ENCODE measurements around the gene DNAI1. TPM values are rescaled to one million over a fixed set of nuclear protein-coding genes. Genes with fewer than 3 reads are reported as not detected.

DNAI1 gene
- not detected in 2 replicates for total RNA-seq

DNA sequence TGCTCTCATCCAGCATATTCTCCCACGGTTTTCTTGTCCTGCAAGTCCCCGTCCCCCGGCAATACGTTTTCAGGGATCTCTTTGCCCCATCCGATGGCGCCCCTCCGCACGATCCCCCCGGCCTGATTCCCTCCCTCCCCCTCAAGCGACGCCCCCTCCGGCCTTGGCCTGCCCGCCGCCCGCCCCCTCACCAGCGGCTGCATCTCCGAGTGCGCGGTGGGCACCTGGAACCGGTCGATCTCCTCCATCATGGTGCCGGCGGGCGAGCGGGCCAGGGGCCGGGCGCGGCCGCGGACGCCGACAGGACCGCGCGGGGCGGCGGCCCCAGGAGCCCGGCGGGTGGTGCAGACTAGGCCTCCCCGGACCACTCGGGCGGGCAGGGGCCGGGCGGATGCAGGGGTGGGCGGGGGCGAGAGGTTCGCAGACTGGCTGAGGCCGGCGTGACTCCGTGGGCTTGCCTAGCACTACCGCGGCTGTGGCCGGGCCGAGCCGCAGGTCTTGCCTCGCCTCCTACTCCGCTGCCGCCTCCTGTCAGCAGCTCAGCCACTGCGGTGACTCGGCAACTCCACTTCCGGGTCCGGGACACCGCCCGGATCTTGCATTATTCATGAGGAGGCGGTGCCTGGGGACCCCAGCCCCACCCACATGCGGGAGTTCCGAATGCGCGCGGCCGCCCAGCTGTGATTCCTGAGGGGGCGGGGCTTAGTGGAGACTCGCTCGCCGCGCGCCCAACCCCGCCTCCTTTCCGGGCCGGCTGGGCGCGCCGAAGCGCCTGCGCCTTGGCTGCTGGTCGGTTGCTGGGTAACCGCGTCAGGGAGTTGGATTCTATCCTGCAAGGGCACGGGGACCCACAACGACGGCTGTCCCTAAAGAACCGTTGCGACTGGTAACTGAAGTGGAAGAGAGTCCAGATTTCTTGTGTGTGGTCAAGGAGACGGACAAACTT is at the start of gene DNAI1, which contains the start of gene FAM219A:
Gene DNAI1, plus strand, starts transcription at position 793 of the 946 bp plus-strand sequence. CDS start 201 bp downstream, outside the sequence.
Gene FAM219A, minus strand, starts transcription at position 558 of the 946 bp plus-strand sequence. Its CDS starts 307 bp downstream, at position 251.

DNA sequence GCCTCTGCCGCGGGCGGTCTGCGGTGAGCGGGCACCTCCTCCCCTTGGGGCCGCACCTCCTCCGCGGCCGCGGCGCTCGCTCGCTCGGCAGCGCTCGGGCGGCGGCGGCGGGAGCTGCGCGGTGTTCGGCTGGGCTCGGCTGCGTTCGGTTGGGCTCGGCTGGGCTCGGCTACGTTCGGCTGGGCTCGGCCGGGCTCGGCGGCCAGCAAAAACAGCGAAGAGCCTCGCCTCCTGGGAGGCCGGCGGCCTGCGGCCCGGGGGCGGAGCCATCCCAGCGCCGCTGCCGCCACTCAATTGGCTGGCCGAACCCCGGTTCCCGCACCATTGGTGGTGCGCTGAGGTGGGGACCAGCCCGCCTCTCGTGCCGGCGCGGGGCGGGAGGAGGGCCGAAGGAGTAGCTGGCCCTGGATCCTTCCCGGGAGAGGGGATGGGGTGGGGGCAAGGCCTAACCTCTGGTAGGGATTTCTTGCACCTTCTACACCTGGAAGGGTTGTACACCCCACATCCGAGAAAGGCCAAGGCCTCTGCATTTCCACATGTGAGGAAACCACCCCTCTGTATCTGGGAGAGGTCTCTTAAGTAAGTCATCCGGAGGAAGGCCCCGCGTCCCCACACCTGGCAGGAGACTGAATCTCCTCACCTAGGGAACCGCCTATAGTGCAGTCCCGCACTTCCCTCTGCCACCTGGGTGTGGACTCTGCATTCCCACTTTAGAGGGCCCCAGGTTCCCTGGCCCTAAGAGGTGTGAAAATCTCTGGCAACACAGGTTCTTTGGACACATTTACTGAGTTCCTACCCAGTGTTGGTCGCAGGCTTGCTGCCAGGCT is 64.6 kb downstream of the DNAI1 start, which contains the start of gene ENHO:
Gene ENHO, minus strand, starts transcription at position 20 of the 827 bp plus-strand sequence. CDS start 1,295 bp downstream, outside the sequence.

Other genes with a start within 250 kb of the DNAI1 start
- 0.43 and 0.48 TPM in 2 replicates for gene KIF24, start 129.5 kb upstream of the DNAI1 start, total RNA-seq
- 27.0 and 63.5 TPM in 2 replicates for gene NUDT2, start 129.2 kb upstream of the DNAI1 start, total RNA-seq
- gene MYORG, start 81.9 kb upstream of the DNAI1 start, total RNA-seq = 4.0 and 5.5 TPM in 2 replicates
- 3.2 and 7.7 TPM in 2 replicates for gene FAM219A, start 235 bp upstream of the DNAI1 start, total RNA-seq
- gene ENHO, start 64.2 kb downstream of the DNAI1 start, total RNA-seq = 0.48 TPM in 1 of 2 replicates, not detected in the other
- not detected in 2 replicates for gene CNTFR, start 130.9 kb downstream of the DNAI1 start, total RNA-seq
- gene RPP25L, start 153.3 kb downstream of the DNAI1 start, total RNA-seq = 27.7 and 38.6 TPM in 2 replicates
- gene DCTN3, start 161.7 kb downstream of the DNAI1 start, total RNA-seq = 40.3 and 43.4 TPM in 2 replicates
- gene ARID3C, start 170.3 kb downstream of the DNAI1 start, total RNA-seq = 0.48 and 0.64 TPM in 2 replicates
- 68.9 and 81.4 TPM in 2 replicates for gene SIGMAR1, start 179.0 kb downstream of the DNAI1 start, total RNA-seq
- 16.4 and 22.4 TPM in 2 replicates for gene GALT, start 187.9 kb downstream of the DNAI1 start, total RNA-seq
- gene IL11RA, start 193.4 kb downstream of the DNAI1 start, total RNA-seq = 1.7 and 1.9 TPM in 2 replicates
- gene CCL27, start 203.9 kb downstream of the DNAI1 start, total RNA-seq = not detected in 2 replicates
- not detected in 2 replicates for gene CCL19, start 232.5 kb downstream of the DNAI1 start, total RNA-seq